Retinal pigment epithelial cell (primary cell): Measurements from ENCODE around the gene GMPR.
A peak's percentile ranks its signal among the peaks of the same experiment; 100 is the strongest.

Experiments
- DNase-seq: peaks from one replicate; pipeline ENCODE4 v3.0.0-alpha.2; 2010; ENCODE audit warnings: low read depth
- H3K4me3 ChIP-seq: 2 replicates; pipeline ENCODE4 v1.5.1; 2011; ENCODE audit warnings: mild to moderate bottlenecking, low read length, control low read depth, moderate library complexity
- CTCF ChIP-seq: conservative IDR thresholded peaks from 2 replicates; pipeline ENCODE4 v1.5.1; 2011; ENCODE audit warnings: low read depth, low read length, control low read depth, inconsistent platforms

GMPR gene

GRCh38 chr6:16200321-16200883 lies 38.0 kb upstream of the GMPR start:
- no peak for TF ChIP-seq CTCF
- peak; percentile 67 for DNase-seq
- H3K4me3 ChIP-seq, result peak overlapping the region; percentile 41

- no peak overlapping the region for H3K4me3 ChIP-seq
- no peak for TF ChIP-seq CTCF
- DNase-seq, result no peak
These were observed 36.7 kb upstream of the GMPR start for GRCh38 chr6:16201706-16202105.

DNA sequence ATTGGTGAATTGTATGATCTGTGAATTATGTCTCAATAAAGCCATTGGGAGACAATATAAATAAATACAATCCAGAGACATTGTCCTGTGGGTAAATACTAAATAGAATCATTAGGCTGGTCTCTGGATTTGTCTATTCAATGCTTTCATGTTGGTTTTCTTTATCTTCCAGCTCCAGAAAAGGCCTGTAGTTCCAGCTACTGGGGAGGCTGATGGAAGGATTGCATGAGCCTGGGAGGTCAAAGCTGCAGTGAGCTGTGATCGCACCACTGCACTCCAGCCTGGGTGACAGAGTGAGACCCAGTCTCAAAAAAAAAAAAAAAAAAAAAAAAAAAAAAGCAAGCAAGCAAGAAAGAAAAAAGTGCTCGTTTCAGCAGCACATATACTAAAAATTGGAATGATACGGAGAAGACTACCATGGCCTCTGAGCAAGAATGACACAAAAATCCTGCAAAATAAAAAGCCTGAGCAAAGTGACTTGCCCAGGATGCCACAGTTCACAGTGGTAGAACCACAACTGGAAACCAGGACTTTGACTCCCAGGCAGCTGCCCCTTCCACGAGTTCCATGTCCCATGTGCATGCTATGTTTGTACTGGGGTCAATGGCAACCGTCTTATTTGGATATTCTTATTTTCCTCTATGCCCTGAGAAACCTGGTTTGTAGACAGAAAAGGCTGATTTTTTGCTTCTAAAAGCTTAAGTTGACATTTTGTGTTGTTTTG lies 33.6 kb upstream of the GMPR start:
- H3K4me3 ChIP-seq, result no peak overlapping the region
- no peak for DNase-seq
- no peak for TF ChIP-seq CTCF

GRCh38 chr6:16205377-16206144 lies 32.8 kb upstream of the GMPR start:
- no peak for TF ChIP-seq CTCF
- no peak overlapping the region for H3K4me3 ChIP-seq
- DNase-seq, result peak; percentile 61

DNA sequence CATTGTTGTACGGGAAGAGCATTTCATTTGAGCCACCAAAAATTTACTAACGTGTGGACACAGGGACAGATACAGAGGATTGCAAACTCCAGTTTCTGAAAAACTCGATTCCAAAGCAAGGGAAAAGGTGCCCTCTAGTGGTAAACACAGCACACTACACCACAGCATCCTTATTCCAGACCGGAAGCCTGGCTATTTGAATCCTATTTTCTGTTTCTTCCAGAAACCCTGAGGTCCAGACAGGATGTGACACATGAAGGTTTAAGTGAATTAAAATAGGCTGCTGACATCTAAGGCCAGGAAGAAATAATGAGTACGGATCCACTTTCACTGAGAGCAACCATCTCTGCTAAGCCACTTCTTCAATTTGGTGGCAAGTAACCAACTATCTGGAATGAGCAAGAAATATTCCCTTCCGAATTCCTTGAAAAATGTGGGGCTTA lies 31.8 kb upstream of the GMPR start:
- peak; percentile 54 for DNase-seq
- TF ChIP-seq CTCF, result peak; percentile 94
- H3K4me3 ChIP-seq, result no peak overlapping the region

DNA sequence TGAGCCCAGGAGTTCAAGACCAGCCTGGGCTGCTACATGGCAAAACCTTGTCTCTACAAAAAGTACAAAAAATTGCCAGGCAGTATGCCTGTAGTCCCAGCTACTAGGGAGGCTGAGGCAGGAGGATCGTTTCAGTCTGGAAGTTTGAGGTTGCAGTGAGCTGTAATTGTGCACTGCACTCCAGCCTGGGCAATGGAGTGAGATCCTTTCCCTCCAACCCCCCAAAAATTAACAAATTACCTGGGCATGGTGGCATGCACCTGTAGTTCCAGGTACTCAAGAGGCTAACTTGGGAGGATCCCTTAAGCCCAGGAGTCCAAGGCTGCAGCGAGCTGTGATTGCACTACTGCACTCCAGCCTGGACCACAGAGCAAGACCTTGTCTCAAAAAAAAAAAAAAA lies 29.4 kb upstream of the GMPR start:
- no peak overlapping the region for H3K4me3 ChIP-seq
- no peak for DNase-seq
- TF ChIP-seq CTCF, result no peak

GRCh38 chr6:16209539-16209938 lies 28.8 kb upstream of the GMPR start:
- no peak for TF ChIP-seq CTCF
- no peak overlapping the region for H3K4me3 ChIP-seq
- no peak for DNase-seq
